ENCODE results near the gene TDRD7. TPM values are rescaled to one million over a fixed set of nuclear protein-coding genes. Genes with fewer than 3 reads are reported as not detected.

The TDRD7 gene
- total RNA-seq, 1 donor from 2014 or later: 4.6 TPM

GRCh38 chr9:97507428-97507984 lies 95.6 kb downstream of the TDRD7 start:
- DNase-seq: no peak

GRCh38 chr9:97508852-97509251 lies 97.0 kb downstream of the TDRD7 start:
- no peak for DNase-seq

DNA sequence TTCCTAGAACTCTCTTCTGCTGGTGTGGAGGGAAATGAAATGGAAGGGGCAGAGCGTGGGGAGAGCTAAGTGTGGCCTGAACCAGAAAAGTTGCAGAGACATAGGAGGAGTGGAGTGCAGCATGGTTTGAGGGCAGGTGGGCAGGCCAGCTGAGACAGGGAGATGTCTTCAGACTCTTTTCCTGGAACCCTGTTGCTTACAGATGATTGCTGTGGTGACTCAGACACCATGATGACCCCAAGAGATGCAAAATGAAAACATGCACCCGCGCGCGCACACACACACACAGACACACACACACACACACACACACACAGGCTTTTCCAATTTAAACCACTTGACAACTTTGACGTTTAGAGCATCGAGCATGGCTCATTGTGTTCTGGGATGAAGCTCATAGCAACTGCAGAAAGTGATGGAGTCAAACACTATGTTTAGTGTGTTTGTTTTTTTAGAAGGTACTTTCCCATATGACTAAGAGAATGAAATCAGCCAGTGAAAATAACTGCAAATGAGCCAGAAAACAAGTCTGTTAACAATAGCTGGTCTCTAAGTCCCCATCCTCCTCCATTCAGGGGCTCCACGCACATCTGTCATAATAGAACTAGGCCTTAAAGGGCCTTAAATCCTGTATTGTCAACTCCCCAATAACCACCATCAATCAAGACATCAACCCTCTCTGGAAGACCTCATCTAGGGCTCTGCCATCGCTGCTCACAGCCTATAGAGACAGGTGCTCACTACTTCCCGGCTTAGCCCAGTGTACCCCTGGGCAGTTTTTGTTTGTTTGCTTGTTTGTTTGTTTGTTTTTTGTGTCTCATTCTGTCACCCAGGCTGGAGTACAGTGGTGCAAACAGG lies 99.1 kb downstream of the TDRD7 start:
- DNase-seq: no peak

DNA sequence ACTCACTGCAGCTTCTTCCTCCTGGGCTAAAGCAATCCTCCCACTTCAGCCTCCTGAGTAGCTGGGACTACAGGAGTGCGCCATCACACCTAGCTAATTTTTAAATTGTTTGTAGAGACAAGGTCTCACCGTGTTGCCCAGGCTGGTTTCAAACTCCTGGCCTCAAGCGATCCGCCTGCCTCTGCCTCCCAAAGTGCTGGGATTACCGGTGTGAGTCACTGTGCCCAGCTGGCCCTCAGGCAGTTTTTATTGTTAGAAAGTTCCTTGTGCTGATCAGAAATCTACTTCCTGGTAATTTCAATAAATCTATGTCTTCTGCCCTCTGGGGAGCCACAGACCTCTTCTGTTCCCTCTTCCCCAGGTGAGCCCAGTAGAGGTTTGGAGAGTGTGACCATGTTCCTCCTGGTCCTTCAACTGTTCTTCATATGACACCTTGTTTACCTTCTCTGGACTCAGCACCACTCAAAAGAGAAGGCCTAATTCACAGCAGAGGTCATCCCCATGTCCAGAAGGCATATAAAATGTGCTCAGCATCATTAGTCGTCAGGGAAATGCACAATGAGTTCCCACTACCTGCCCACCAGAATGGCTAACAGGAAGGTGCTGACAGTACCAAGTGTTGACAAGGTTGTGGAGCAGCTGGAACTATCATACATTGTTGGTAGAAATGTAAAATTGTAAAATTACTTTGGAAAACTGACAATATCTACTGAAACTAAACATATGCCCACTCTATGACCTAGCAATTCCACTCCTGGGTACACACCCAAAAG lies 99.9 kb downstream of the TDRD7 start:
- no peak for DNase-seq

GRCh38 chr9:97512966-97513560 lies 101.2 kb downstream of the TDRD7 start:
- DNase-seq: no peak

- no peak for DNase-seq
Observed at GRCh38 chr9:97514531-97514930, 102.6 kb downstream of the TDRD7 start.

- DNase-seq: no peak
Observed at GRCh38 chr9:97515662-97516061, 103.8 kb downstream of the TDRD7 start.

DNA sequence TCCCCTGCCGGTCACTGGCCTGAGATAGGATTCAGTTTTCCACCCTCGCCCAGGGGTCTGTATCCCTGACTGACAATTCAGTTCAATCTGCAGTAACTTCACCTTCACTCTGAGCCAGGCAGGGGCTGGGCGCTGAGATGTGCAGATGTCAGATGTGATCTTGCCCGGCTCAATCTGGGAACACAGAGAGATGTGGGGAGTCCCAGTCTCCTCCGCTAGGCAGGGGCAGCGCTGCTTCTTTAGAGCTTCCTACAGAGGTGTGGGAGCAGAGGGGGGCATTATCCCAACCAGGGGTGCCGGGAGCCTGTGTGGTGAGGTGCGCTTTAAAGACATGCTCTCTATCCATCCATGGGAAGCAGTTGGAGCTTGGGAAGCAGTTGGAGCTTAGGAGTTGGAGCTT lies 104.2 kb downstream of the TDRD7 start:
- DNase-seq: no peak

GRCh38 chr9:97517331-97518089 lies 105.6 kb downstream of the TDRD7 start:
- DNase-seq: no peak

- DNase-seq: no peak
Observed at GRCh38 chr9:97518166-97518908, 106.4 kb downstream of the TDRD7 start.

GRCh38 chr9:97518909-97519307 lies 107.0 kb downstream of the TDRD7 start:
- DNase-seq: no peak

DNA sequence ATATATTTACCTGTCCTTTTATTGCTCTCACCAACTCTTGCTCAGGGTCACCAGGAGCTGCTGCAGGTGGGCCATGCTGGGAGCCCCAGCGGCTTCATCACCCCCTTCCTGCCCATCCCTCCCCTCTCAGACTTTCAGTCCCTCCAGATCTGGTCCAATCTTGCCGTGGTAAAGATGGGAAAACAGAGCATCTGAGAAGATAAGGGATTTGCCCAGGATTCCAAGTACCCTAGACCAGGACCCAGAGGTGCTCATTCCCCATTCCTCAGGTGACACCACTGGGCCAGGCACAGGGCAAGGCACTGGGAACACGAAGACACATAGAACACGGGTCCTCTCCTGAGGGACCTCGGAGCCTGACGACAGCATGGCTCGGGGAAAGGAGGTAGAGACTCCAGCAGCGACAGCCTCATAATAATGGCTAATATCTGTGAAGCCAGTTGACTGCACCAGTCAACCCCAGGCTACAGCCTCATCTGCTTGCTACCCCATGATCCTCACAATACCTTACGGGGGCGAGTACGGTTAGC lies 107.6 kb downstream of the TDRD7 start:
- DNase-seq: no peak

- DNase-seq: no peak
Observed at GRCh38 chr9:97521576-97522333, 109.9 kb downstream of the TDRD7 start.

GRCh38 chr9:97524424-97524823 lies 112.5 kb downstream of the TDRD7 start:
- no peak for DNase-seq

GRCh38 chr9:97525451-97525850 lies 113.6 kb downstream of the TDRD7 start:
- DNase-seq: no peak

GRCh38 chr9:97526895-97527575 lies 115.1 kb downstream of the TDRD7 start:
- DNase-seq: no peak

GRCh38 chr9:97527626-97528528 lies 116.0 kb downstream of the TDRD7 start:
- no peak for DNase-seq

- no peak for DNase-seq
Observed at GRCh38 chr9:97528529-97529230, 116.8 kb downstream of the TDRD7 start.

Measured in skin of body (tissue), 2 donors.